Fibroblast of lung (primary cell): ENCODE data around the gene SLC35F3. TPM values are rescaled to one million over a fixed set of nuclear protein-coding genes. Genes with fewer than 3 reads are reported as not detected.

Experiments
- DNase-seq, 2 donors: peaks; one replicate each; pipeline versions ENCODE4 v3.0.0 to v3.0.0-alpha.2; 2010; ENCODE audit warnings: low read depth in 2 of 2
- H2AFZ ChIP-seq: 2 replicates; pipeline ENCODE4 v1.5.1; 2012; ENCODE audit warnings: low read length, control low read depth, inconsistent platforms
- H3K27ac ChIP-seq: 2 replicates; pipeline ENCODE4 v1.5.1; 2011; ENCODE audit warnings: low read length, control low read depth; ENCODE audit not compliant: insufficient read depth
- H3K27me3 ChIP-seq: 2 replicates; pipeline ENCODE4 v1.5.1; 2011; ENCODE audit warnings: mild to moderate bottlenecking, low read length; ENCODE audit not compliant: control insufficient read depth, insufficient read depth
- H3K36me3 ChIP-seq: 2 replicates; pipeline ENCODE4 v1.5.1; 2011; ENCODE audit warnings: low read length; ENCODE audit not compliant: control insufficient read depth, insufficient read depth
- H3K4me1 ChIP-seq: 2 replicates; pipeline ENCODE4 v1.5.1; 2011; ENCODE audit warnings: low read length; ENCODE audit not compliant: control insufficient read depth, insufficient read depth; ENCODE audit errors: extremely low read depth
- H3K4me2 ChIP-seq: 2 replicates; pipeline ENCODE4 v1.5.1; 2011; ENCODE audit warnings: low read length, control low read depth; ENCODE audit not compliant: insufficient read depth; ENCODE audit errors: extremely low read depth
- H3K4me3 ChIP-seq, 4 experiments: fragments of 200-600 bp in 1 of 4; sonication (generic) in 1 of 4; replicated peaks in 1 of 4; 2 replicates each; pipeline ENCODE4 v1.5.1; 2011 to 2016; ENCODE audit warnings: low read length in 4 of 4, low read depth in 3 of 4, mild to moderate bottlenecking in 3 of 4, control low read depth in 2 of 4, inconsistent platforms in 1 of 4, mixed read lengths in 1 of 4; ENCODE audit not compliant: insufficient read depth in 1 of 4; ENCODE audit errors: control extremely low read depth in 1 of 4
- H3K79me2 ChIP-seq: 2 replicates; pipeline ENCODE4 v1.5.1; 2012; ENCODE audit warnings: mild to moderate bottlenecking, low read length, inconsistent platforms; ENCODE audit not compliant: control insufficient read depth, insufficient read depth
- H3K9ac ChIP-seq: 2 replicates; pipeline ENCODE4 v1.5.1; 2011; ENCODE audit warnings: mild to moderate bottlenecking, low read length, control low read depth; ENCODE audit not compliant: insufficient read depth
- H3K9me3 ChIP-seq: 2 replicates; pipeline ENCODE4 v1.5.1; 2012; ENCODE audit warnings: low read depth, low read length; ENCODE audit not compliant: control insufficient read depth, insufficient read depth
- H4K20me1 ChIP-seq: 2 replicates; pipeline ENCODE4 v1.5.1; 2011; ENCODE audit warnings: low read length; ENCODE audit not compliant: control insufficient read depth, insufficient read depth; ENCODE audit errors: extremely low read depth
- EZH2 ChIP-seq: IDR thresholded peaks from 2 replicates; pipeline ENCODE4 v1.5.1; 2012; ENCODE audit warnings: low read length, control low read depth, mild to moderate bottlenecking; ENCODE audit errors: missing control alignments
- polyA plus RNA-seq, 2 donors: library from polyadenylated mRNA; depleted of rRNA in 1 of 2; stranded (reverse) in 1 of 2; unstranded in 1 of 2; fragments of >200 nt; gene quantifications; 2 replicates each; pipeline ENCODE4 v1.2.1, GENCODE V29; 2011 to 2012; ENCODE audit warnings: missing spikeins in 1 of 2
- total RNA-seq: library from RNA; depleted of rRNA; stranded (reverse); fragments of >200 nt; gene quantifications from 2 replicates; pipeline ENCODE4 v1.2.1, GENCODE V29; 2014
- TF ChIP-seq, protein P1 (sequence below), 2 donors: IDR thresholded peaks in 1 of 2; conservative IDR thresholded peaks in 1 of 2; 1 replicate in 1 of 2; 2 replicates in 1 of 2; pipeline ENCODE4 v1.5.1; 2011 to 2012; ENCODE audit warnings: low read length in 2 of 2, control low read depth in 1 of 2, inconsistent platforms in 1 of 2, low read depth in 1 of 2, mild to moderate bottlenecking in 1 of 2

The SLC35F3 gene
- total and polyA plus RNA-seq, 2 donors (not counting 1 experiment from before 2014, with no cell fraction given): not detected

GRCh38 chr1:234216116-234216703 is 311.7 kb downstream of the SLC35F3 start:
- TF ChIP-seq, protein P1, sequence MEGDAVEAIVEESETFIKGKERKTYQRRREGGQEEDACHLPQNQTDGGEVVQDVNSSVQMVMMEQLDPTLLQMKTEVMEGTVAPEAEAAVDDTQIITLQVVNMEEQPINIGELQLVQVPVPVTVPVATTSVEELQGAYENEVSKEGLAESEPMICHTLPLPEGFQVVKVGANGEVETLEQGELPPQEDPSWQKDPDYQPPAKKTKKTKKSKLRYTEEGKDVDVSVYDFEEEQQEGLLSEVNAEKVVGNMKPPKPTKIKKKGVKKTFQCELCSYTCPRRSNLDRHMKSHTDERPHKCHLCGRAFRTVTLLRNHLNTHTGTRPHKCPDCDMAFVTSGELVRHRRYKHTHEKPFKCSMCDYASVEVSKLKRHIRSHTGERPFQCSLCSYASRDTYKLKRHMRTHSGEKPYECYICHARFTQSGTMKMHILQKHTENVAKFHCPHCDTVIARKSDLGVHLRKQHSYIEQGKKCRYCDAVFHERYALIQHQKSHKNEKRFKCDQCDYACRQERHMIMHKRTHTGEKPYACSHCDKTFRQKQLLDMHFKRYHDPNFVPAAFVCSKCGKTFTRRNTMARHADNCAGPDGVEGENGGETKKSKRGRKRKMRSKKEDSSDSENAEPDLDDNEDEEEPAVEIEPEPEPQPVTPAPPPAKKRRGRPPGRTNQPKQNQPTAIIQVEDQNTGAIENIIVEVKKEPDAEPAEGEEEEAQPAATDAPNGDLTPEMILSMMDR (conservative IDR thresholded peaks at IDR 0.05 in 1 of 2, IDR thresholded peaks at IDR 0.05 in 1 of 2; ENCODE audit: low read depth in 1 of 2, low read length in 2 of 2): no peak
- TF ChIP-seq EZH2: no peak
- DNase-seq: no peak
- no peak overlapping the region for H3K4me3 ChIP-seq
- H3K27ac ChIP-seq: no peak overlapping the region
- no peaks in the 10 kb centered on the region for H3K4me1 ChIP-seq
- H3K9me3 ChIP-seq: no peaks in the 10 kb centered on the region
- H2AFZ ChIP-seq: no peak overlapping the region
- no peaks in the 10 kb centered on the region for H3K36me3 ChIP-seq
- H3K4me2 ChIP-seq: no peak overlapping the region
- peaks cover 9% of the 10 kb centered on the region for H3K27me3 ChIP-seq
- H4K20me1 ChIP-seq: no peaks in the 10 kb centered on the region
- H3K9ac ChIP-seq: no peak overlapping the region
- H3K79me2 ChIP-seq: no peaks in the 10 kb centered on the region

DNA sequence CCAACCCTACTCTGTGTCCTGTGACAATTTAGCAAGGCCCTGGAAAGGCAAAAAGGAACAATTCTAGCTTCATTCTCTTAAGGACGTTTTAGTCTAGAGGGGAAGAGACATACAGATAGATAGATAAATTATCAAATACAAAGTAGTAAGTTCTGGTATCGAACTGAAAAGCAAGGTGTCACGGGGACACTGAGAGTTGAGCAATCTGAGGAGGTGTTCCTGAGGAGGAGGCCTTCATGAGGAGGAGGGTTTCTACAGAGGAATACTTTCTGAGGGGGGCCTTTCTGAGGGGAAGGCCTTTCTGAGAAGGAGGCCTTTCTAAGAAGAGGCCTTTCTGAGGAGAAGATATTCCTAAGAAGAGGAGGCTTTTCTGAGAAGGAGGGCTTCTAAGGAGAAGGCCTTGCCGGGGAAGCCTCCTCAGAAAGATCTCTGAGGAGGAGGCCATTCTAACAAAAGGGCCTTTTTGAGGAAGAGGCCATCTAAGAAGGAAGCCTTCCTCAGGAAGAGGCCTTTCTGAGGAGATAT is 312.9 kb downstream of the SLC35F3 start:
- Histone ChIP-seq H3K9ac (no peak overlapping the region), H3K4me3 (no peak overlapping the region), H3K79me2 (no peaks in the 10 kb centered on the region), H3K27me3 (peaks cover 9% of the 10 kb centered on the region), H3K27ac (no peak overlapping the region), H4K20me1 (no peaks in the 10 kb centered on the region), H2AFZ (no peak overlapping the region), H3K36me3 (no peaks in the 10 kb centered on the region), H3K4me1 (no peaks in the 10 kb centered on the region), H3K9me3 (no peaks in the 10 kb centered on the region), H3K4me2 (no peak overlapping the region)
- DNase-seq: no peak
- TF ChIP-seq, protein P1 (conservative IDR thresholded peaks at IDR 0.05 in 1 of 2, IDR thresholded peaks at IDR 0.05 in 1 of 2; ENCODE audit: low read depth in 1 of 2, low read length in 2 of 2): no peak
- TF ChIP-seq EZH2: no peak

DNA sequence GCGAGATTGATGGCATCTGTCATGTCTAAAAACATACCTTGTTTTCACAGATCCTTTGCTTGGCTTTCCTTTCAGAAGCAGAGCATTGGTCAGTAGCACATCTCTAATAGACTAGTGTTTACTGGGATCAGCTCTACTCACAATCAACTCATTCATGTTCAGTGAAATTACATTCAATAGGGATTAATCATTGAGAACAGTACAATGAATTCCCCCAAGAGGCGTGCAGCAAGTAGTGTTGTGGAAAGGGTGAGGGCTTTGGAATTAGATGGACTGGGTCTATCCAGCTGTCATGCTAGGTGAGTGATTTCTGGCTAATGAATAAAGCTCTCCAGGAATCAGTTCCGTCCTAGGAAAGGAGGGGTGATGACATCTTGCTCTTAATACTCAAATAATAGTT is 313.6 kb downstream of the SLC35F3 start:
- Histone ChIP-seq H3K9me3 (no peaks in the 10 kb centered on the region), H3K79me2 (no peaks in the 10 kb centered on the region), H3K4me1 (no peaks in the 10 kb centered on the region), H3K4me3 (no peak overlapping the region), H4K20me1 (no peaks in the 10 kb centered on the region), H2AFZ (no peak overlapping the region), H3K4me2 (no peak overlapping the region), H3K27ac (no peak overlapping the region), H3K27me3 (peaks cover 7% of the 10 kb centered on the region), H3K36me3 (no peaks in the 10 kb centered on the region), H3K9ac (no peak overlapping the region)
- DNase-seq: peak in 1 of 2 donors; percentile 10
- TF ChIP-seq, protein P1 (conservative IDR thresholded peaks at IDR 0.05 in 1 of 2, IDR thresholded peaks at IDR 0.05 in 1 of 2; ENCODE audit: low read depth in 1 of 2, low read length in 2 of 2): no peak
- no peak for TF ChIP-seq EZH2
